IPS DF 19.7 (cell line): ENCODE data around the gene GULP1.

Source experiments
- DNase-seq: peaks from one replicate; pipeline ENCODE4 v3.0.0-alpha.2; 2013; ENCODE audit warnings: low read depth, low spot score

GULP1 gene

DNA sequence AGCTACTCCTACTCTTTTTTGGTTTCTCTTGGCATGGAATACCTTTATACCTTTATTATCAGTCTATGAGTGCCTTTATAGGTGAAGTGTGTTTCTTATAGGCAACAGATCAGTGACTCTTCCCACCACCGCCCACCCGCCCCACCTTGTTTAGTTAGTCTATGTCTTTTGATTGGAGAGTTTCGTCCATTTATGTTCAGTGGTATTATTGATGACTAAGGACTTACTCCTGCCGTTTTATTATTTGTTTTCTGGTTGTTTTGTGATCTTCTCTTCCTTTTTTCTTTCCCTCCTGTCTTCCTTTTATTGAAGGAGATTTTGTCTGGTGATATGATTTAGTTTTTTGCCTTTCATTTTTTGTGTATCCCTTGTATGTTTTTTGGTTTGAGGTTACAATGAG lies 179.5 kb downstream of the GULP1 start:
- DNase-seq: no peak

DNA sequence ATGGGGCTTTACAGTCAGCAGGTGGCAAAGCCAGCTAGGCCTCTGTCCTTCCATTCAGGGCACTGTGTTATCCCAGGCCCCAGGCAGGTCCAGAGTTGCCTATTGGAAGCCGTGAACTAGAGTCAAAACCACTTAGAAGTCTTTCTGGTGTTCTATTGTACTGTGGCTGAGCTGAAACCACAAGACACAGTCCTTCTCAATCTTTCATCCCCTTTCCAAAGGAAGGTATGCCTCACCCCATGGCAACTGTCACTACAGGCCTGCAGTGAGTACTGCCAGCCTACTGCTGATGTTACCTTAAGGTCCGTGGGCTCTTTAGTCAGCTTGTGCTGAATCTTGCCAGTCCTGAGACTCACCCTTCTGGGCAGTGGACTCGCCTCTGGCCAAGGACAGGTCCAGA lies 181.6 kb downstream of the GULP1 start:
- DNase-seq: no peak

DNA sequence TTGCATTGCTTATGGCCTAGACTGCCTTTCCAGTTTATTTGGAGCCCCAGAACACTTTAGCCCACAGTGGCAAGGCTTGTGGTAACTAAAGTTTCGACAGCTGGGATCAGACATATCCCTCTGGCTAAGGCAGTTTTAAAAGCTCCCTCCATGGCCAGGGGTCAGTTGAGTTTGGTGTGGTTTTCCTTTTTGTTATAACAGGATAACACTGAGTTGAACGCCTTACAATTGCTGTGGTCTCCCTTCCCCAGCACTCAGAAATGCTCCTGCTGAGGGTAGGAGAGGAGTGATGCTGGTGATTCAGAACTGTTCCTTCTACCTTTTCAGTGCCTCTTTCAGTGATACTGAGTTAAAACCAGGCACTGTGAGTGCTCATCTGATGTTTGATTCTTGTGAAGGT lies 182.6 kb downstream of the GULP1 start:
- no peak for DNase-seq

DNA sequence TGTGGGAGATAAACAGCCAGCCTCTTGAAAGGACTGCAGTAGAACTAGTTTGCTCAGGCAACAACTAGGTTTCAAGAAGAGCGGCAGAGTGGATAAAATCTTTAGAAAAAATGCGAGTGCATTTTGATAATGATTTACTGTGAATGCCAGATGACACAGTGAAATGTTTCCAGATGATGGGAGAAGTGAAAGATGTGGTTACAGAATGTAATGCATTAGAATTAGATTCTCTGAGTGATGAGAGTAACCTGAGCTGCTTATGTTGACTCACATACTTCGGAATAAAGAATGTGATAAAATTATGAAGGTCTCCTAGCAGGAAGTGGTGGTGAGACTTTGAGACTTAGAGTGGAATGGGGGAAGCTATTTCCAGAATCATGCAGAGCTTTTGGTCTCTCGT lies 184.3 kb downstream of the GULP1 start:
- no peak for DNase-seq

DNA sequence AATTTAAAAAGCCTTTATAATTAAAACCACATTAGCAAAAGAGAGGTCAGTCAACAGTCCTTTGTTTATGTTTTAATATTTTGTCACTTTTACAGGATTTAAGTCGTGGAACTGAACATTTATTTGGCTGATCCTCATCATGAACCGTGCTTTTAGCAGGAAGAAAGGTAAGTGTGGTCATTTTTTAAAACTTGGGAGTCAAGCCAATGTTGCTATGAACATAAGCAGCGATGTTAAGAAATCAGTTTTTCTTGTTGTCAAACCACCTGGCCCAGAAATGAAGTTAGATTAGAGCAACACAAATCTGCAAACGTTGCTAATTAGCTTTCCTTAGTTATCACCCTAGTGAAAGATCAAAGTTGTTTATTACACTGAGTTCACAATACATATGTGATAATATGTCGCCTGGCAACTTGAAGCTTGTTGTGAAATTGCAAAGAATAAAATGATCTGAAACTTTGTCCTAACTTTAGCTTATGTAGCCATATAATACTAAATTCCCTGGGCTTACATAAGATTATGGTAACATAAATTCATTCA lies 186.0 kb downstream of the GULP1 start:
- DNase-seq: no peak

DNA sequence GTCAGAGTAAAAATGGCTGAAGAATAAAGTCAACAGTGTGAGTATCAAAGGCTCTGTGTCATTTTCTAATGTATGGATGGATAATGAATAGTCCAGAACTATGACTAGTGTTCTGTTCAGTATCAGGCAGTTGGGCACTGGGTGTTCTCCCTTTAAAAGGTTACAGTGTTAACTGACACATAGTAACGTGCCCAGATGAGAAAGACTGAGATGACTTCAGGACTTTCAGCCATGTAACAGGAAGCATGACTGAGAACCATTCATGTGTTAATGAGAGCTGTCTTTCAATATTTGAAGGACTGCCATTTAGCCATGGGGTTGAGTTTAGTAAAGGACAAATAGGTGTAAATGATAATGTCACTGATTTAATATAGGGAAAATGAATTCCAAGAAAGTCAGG lies 187.1 kb downstream of the GULP1 start:
- no peak for DNase-seq

DNA sequence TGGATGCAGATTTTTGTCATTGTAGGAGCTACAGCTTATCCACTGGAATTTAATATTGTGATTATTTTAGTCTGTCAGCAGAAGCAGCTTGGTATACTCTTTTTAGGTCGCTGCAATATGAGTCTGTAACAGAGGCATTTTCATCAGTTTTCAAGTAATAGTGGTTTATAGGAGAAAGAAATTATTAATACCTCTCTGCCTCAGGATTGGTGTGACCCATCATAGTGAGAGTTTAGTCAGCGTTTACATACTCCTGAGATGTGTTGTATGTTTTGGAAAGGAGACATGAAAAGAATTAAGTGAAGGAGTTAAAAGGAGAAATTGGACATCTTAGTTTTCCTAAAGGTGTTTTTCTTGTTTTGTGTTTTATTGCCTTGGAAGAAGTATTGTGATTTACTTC lies 189.8 kb downstream of the GULP1 start:
- no peak for DNase-seq

DNA sequence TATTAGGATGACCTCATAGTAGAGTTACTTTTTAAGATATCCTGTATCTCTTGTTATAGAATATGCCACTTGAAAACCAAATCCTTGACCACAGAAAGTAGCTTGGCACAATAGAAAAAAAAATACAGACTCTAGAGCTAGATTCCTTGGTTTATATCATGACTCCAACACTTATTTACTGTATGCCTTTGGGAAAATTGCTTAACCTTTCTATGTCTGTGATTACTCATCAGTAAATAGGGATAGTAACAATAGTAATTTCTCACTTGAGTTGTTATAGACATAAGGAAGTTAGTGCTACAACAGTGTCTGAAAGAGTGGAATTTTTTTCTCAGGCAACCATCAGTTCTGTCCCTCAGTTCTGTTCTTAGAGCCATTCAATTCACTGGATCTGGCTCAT lies 193.8 kb downstream of the GULP1 start:
- DNase-seq: no peak

DNA sequence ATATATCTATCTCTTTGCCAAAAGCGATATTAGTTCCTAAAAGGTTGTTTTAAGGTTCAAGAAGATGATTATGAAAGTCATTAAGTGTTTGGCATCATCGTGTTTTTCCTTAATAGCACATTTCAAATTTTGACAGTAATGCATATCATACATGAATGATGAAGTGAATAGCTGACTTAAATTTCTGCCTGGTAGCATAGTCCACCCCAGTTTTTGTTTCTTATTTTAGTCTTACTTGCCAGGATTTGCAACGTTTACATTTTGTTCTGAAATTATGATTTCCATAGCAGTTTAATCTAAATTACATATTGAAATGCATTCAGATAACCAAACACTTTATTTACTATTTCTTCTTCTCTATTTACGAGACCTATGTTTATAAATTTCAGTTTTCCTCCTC lies 201.1 kb downstream of the GULP1 start:
- no peak for DNase-seq

DNA sequence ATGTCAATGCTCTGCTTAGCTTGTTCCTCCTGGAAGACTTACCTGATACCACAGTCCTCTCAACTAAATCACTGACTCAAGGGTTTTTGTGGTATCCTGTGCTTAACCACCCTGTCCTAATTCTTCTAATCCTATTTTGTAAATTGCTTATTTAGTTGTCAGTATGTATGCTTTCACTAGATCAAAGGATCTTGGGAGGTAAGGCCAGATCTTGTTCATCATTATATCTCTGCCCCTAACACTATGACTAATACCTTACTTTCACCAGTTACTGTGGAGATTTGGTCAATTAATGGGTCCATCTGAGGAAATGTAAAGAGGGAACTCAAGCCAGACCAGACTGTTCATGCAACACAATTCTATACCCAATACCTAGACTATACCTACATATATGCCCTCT lies 203.2 kb downstream of the GULP1 start:
- DNase-seq: no peak

DNA sequence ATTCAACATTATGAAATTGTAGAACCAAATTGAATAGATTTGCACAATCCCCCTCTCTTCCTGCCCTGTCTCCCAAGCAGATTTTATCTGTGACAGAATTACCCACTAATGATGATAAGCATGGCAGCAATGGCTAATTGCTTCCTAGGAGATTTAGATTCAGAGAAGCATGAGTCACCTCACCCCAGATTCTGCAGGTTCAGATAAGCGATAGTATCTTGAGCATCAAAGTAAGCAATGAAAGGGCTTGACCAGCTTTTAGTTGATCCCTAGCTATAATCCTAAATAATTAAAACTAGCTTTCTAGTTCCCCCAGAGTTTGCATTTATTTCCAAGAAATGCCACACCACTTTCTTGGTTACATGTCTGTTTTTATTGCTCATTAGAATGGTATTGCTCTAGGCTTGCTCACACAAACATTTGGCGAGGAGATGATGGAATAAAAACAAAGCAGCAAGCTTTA lies 204.3 kb downstream of the GULP1 start:
- no peak for DNase-seq

DNA sequence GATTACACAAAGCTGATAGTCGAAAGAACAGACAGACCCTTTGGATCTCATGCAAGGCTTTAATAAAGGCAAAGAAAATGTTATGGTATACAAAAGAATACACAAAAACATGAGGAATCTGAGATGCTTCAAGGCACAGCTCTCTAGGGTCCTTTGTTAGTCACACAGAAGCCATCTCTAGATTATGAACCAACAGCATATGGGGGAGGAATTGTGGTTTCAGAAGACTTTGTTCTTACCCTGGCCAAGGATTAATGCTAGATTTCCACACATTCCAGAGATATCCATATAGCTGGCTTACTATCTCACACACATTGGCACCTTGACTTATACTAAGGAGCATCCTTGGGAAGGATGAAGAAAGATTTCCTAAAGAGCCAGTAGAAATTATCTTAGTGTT lies 206.1 kb downstream of the GULP1 start:
- no peak for DNase-seq

DNA sequence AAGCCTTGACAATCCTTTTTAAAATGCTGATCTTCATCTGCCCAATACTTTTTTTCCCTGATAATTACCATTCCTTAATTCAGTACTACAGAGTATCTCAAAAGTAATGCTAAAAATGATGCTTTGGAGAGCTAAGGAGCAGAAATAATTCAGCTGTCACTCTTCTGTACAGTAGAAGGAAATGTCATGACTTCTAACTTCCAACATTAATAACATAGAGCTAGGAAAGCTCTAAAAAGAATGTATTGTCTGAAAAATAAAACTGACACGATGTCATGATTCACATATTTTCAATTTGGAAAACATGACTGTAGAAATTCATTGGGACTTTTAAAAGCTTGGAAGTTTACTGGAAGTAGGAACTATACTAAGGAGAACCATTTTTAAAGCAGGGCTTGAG lies 212.3 kb downstream of the GULP1 start:
- no peak for DNase-seq

DNA sequence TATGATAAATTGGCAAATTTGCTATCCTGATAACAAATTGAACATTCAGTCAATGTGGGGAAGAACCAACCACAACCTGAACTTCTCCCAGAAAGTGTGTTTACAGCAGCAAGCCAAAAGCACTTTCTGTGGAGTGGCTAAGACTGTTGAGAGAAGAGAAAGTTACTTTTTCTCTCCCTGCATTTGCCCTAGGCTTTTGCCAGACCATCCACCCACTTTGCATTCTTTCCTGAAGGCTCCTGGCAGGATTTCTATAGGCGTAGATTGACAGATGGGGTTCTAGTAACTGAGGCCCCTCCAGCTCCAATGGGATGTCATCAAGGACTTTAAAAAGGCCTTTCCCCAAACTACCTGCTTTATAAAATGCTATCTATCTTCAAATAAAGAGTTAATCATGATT lies 215.2 kb downstream of the GULP1 start:
- DNase-seq: no peak

DNA sequence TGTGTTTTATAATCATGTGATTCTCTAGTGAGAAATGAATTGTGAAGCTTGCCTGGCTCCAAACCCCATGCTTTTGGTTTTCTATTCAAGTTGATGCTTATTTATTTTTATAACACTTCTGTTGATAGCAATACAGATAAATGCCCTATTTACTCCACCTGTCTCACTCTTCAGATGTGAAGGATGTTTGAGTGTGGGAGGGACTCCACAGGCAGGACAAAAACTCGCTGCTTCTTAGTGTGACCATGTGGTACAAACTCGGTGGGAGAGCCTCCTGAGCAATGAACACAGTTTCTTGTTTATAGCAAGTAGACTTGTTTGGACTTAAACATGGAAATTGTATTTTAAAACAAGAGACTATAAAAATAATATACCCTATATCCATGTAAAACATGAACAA lies 219.7 kb downstream of the GULP1 start:
- DNase-seq: no peak

DNA sequence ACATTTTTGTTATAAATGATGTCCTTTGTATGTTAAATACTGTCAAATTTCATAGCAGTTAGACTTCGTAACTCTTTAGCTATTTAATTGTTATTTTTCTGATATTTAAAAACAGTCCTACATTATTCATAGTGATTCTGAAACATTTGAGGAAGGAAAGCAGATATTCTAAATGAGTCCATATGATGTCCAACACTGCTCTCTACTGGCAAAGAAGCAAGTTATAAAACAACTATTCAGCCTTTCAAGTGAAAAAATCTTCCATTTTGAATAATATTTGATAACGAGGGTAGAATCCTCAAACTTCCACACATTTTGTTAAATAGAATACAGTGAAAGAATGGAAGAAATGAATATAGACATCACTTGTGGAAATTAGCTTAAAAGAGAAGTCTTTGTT lies 220.8 kb downstream of the GULP1 start:
- no peak for DNase-seq

DNA sequence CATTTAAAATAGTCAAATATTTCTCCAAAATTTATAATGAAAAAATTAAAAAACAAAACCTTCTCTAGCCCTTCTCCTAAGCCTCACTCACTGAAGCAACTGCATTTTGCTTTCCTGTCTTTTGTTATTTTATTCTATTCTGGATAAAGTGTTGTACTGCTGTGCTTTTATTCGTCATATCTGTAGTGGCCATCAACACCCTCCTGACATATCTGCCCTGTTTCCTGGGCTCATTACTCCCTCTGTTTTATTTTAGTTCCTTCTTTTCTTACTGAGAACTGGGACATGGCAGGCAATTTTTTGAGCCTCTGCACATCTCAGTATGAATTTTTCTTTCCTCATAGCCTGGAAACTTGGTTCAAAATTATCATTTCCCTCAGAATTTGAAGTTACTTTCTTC lies 224.2 kb downstream of the GULP1 start:
- no peak for DNase-seq

DNA sequence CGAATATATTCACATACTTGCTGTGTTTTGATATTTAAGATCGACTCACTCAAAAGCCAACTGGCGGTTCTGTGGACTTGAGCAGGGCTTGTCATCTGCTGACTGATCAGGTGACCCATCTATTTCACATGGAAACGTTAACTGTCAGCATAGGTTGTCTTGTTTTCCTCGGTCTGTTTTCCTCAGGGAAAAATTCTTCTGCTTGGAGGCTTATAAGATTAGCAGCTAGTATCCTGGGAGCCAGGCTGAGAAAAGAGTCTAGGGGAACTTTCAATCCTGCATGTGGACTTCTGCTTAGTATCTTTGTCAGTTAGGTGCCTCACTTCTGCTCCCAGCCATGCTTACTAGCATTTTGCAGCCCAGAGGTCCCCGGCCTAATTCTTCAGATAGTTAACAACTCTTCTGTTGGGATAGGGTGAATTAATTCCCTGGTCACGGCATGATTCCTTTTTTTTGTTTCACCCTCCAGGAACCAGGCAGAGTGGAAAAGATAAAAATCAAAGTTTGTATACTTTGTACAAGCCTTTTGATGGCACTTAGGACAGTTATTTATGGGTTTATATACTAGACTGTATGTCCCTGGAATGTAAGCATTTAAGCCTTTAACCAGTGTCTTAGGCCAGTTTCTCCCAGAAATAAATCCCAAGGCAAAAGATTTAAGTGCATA lies 226.0 kb downstream of the GULP1 start:
- DNase-seq: no peak

DNA sequence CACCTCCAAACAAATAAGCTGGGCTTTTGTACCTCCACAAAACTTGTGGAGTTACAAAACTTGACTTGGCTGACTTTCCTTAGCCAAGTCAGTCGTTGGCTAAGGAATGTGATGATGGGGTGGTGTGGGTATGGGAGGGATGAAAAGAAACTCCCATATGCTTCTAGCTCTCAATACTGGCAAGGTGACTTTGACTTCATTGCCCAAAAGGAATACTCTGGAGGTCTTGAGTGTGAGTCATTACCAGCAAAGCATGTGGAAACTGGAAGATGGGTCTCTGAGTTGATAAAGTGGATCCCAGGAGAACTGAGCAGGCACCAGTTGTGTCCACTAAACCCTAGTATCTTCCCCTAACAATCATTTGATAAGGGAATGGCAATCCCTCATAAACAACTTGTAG lies 226.7 kb downstream of the GULP1 start:
- no peak for DNase-seq

DNA sequence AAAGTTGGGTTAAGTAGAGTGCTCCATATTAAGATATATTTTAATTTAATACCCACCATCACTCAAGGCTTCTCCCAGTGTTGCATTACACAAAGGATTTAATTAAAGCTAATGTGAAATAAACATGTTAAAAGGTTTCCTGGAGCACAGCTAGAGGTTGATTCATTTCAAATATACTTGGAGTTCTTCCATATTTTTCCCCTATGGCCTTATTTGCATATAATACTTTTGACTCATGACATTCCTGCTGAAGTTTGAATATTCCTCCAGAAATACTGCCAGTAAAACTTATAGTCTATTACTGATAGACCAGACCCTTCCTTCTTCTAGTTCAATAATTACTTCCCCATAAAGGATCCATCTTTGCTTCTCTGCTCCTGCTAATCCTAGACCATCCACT lies 227.5 kb downstream of the GULP1 start:
- no peak for DNase-seq

DNA sequence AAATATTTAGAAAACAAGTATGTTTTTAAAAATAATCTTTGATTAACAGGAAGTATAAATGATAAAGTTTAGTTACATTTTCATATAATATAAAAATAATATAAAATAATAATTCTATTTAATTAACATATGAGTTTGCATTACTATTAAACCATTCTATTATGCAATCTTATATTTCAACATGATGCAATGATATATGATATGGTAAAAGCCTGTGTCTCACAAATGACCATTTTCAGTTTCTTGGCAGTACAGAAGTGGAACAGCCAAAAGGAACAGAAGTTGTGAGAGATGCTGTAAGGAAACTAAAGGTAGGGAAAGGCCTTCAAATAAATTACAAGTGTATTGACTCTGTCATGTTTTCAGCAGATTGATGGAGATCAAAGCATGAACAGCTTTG lies 230.8 kb downstream of the GULP1 start:
- no peak for DNase-seq

DNA sequence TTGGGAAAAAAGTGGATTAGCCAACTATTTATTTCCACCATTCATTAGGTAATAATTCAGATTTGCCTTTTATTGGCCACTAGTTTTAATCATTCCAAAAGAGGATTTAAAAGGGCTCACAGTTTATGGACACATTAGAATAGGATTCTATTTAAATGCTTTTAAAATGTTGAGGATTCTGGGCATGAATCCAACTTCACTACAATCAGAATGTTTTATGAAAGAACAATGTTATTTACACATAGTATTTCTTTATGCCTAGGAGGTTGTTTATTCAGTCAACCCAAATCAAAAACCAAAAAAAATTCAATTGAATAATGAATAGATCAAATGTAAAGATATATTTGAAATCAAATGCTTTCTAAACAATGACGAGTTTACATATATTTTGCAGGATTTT lies 232.2 kb downstream of the GULP1 start:
- DNase-seq: no peak

DNA sequence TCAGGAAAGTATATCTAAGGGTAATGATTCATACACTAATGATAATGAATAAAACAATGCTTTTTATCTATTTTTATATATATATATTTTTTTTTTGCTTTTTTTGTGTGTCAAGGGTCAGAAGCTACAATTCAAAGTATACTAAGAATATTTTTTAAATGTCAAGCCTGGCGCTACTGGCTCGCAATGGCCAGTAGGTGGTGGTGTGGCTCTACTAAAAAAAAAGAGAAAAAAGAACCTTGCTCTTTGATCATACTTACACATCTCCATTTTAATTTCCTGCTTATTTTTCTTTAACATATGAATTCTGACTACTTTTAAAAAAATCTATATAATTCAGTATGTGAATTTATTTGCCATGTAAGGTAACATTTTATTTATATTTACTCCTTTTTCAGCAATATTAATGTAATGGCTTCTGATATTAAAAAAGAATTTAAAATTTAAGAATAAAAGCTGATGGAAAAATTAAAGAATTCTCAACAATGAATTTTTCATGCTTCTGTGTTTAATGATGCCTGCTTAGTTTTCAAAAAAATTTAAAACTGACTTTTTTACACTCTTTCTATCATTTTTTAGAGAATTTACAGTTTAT lies 232.9 kb downstream of the GULP1 start:
- no peak for DNase-seq

DNA sequence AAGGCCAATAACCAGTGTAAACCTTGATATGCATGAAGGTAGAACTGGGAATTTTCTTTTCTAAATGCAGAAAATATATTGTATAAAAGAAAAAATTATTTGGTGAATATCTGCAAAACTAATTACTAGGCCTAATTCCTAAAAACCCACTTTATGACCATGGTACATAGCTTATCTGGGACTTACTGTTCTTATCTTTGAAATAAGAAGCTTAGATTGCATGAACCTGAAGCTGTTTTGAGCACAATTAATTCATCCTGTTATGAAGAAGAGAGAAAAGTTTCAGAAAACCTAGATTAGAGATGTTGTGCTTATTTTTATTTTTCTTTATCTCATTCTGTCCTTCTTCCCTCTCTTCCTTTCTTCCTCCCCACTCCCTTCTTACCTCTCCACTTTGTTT lies 235.0 kb downstream of the GULP1 start:
- DNase-seq: no peak
